Thoracic aorta (tissue), 2 donors: Measurements from ENCODE around the gene LYRM4. TPM values are rescaled to one million over a fixed set of nuclear protein-coding genes. Genes with fewer than 3 reads are reported as not detected.

Experiments
- ATAC-seq: fragments of 150-250 bp; one replicate; pipeline ENCODE4 v1.8.0; 2017; ENCODE audit warnings: low read depth; ENCODE audit not compliant: insufficient number of reproducible peaks, low FRiP score
- DNase-seq: peaks from one replicate; pipeline ENCODE4 v3.0.0-alpha.2; 2020; ENCODE audit warnings: low spot score
- H3K27ac ChIP-seq, 2 donors: fragments of 200-600 bp; sonication (generic); 1 replicate in 1 of 2; 2 replicates in 1 of 2; pipeline ENCODE4 v1.5.1; 2016; ENCODE audit warnings: mild to moderate bottlenecking in 2 of 2, moderate library complexity in 2 of 2
- H3K27me3 ChIP-seq: fragments of 200-600 bp; sonication (generic); replicated peaks from 2 replicates; pipeline ENCODE4 v1.6.0; 2016; ENCODE audit warnings: mild to moderate bottlenecking; ENCODE audit not compliant: insufficient read depth
- H3K36me3 ChIP-seq: fragments of 200-600 bp; sonication (generic); one replicate; pipeline ENCODE4 v1.5.1; 2016
- H3K4me1 ChIP-seq, 2 donors: fragments of 200-600 bp; sonication (generic); 1 replicate in 1 of 2; 2 replicates in 1 of 2; pipeline versions ENCODE4 v1.5.1 to v1.6.0; 2016; ENCODE audit warnings: low read depth in 2 of 2, mild to moderate bottlenecking in 1 of 2; ENCODE audit not compliant: control insufficient read depth in 1 of 2
- H3K4me3 ChIP-seq: fragments of 200-600 bp; sonication (generic); 2 replicates; pipeline ENCODE4 v1.5.1; 2016; ENCODE audit warnings: mild to moderate bottlenecking
- H3K9me3 ChIP-seq: fragments of 200-600 bp; sonication (generic); 2 replicates; pipeline ENCODE4 v1.5.1; 2016
- CTCF ChIP-seq: fragments of 200-600 bp; sonication (generic); IDR thresholded peaks from one replicate; pipeline ENCODE4 v1.5.1; 2019; ENCODE audit warnings: antibody characterized with exemption
- total RNA-seq, 2 donors: library from RNA; depleted of rRNA; stranded (reverse); fragments of >200 nt; gene quantifications; one replicate each; pipeline versions ENCODE4 v1.1.0 to v1.2.3, GENCODE V29; 2016

The LYRM4 gene
- total RNA-seq, 2 donors from 2014 or later: 6.9 to 27.2 TPM

GRCh38 chr6:5181510-5182317 is 79.0 kb downstream of the LYRM4 start:
- TF ChIP-seq CTCF: no peak
- no peaks in the 10 kb centered on the region for H3K4me1 ChIP-seq
- H3K4me3 ChIP-seq: no peak overlapping the region
- no peak for ATAC-seq
- H3K27me3 ChIP-seq: no peaks in the 10 kb centered on the region
- H3K27ac ChIP-seq: no peak overlapping the region
- DNase-seq: no peak
- H3K36me3 ChIP-seq: no peaks in the 10 kb centered on the region
- H3K9me3 ChIP-seq: no peaks in the 10 kb centered on the region

- ATAC-seq (no peak), DNase-seq (no peak)
- no peaks in the 10 kb centered on the region for H3K27me3 ChIP-seq
- no peaks in the 10 kb centered on the region for H3K4me1 ChIP-seq
- H3K36me3 ChIP-seq: no peaks in the 10 kb centered on the region
- no peak for TF ChIP-seq CTCF
- no peaks in the 10 kb centered on the region for H3K9me3 ChIP-seq
- H3K4me3 ChIP-seq: no peak overlapping the region
- H3K27ac ChIP-seq: no peak overlapping the region
Measured at GRCh38 chr6:5180636-5181035, 80.1 kb downstream of the LYRM4 start.

- no peaks in the 10 kb centered on the region for H3K4me1 ChIP-seq
- H3K36me3 ChIP-seq: no peaks in the 10 kb centered on the region
- no peak overlapping the region for H3K4me3 ChIP-seq
- ATAC-seq (no peak), DNase-seq (no peak)
- H3K27me3 ChIP-seq: no peaks in the 10 kb centered on the region
- TF ChIP-seq CTCF: no peak
- H3K9me3 ChIP-seq: no peaks in the 10 kb centered on the region
- no peak overlapping the region for H3K27ac ChIP-seq
Measured at GRCh38 chr6:5179917-5180316, 80.8 kb downstream of the LYRM4 start.

- no peaks in the 10 kb centered on the region for H3K9me3 ChIP-seq
- H3K4me3 ChIP-seq: no peak overlapping the region
- no peak overlapping the region for H3K27ac ChIP-seq
- H3K36me3 ChIP-seq: no peaks in the 10 kb centered on the region
- no peak for TF ChIP-seq CTCF
- ATAC-seq: no peak
- no peaks in the 10 kb centered on the region for H3K4me1 ChIP-seq
- H3K27me3 ChIP-seq: no peaks in the 10 kb centered on the region
- no peak for DNase-seq
Measured at GRCh38 chr6:5178806-5179205, 81.9 kb downstream of the LYRM4 start.

GRCh38 chr6:5175635-5176034 is 85.1 kb downstream of the LYRM4 start:
- TF ChIP-seq CTCF: no peak
- H3K4me1 ChIP-seq: no peaks in the 10 kb centered on the region
- ATAC-seq: no peak

More at GRCh38 chr6:5175635-5176034, 85.1 kb downstream of the LYRM4 start:
- no peak overlapping the region for H3K4me3 ChIP-seq
- H3K27me3 ChIP-seq: no peaks in the 10 kb centered on the region
- no peaks in the 10 kb centered on the region for H3K36me3 ChIP-seq
- H3K27ac ChIP-seq: no peak overlapping the region
- no peak for DNase-seq
- H3K9me3 ChIP-seq: no peaks in the 10 kb centered on the region
